ENCODE measurements around the gene HMCN1.

The HMCN1 gene

GRCh38 chr1:186104459-186104858 is 370.3 kb downstream of the HMCN1 start:
- H3K4me3 ChIP-seq (ENCODE audit: low read depth, low read length), result no peak overlapping the region
- H3K27ac ChIP-seq (ENCODE audit: low read depth, low read length), result no peak overlapping the region
- H3K4me1 ChIP-seq (ENCODE audit: control insufficient read depth, insufficient read depth, low read length), result no peaks in the 10 kb centered on the region
- H3K36me3 ChIP-seq (ENCODE audit: control insufficient read depth, insufficient read depth, low read length), result no peaks in the 10 kb centered on the region
- H3K9ac ChIP-seq (ENCODE audit: low read depth, low read length), result no peak overlapping the region
- no peaks in the 10 kb centered on the region for H3K27me3 ChIP-seq (ENCODE audit: control insufficient read depth, insufficient read depth, low read length)
- no peaks in the 10 kb centered on the region for H3K9me3 ChIP-seq (ENCODE audit: control insufficient read depth, insufficient read depth, low read length)

GRCh38 chr1:186112280-186112679 is 378.1 kb downstream of the HMCN1 start:
- no peaks in the 10 kb centered on the region for H3K27me3 ChIP-seq (ENCODE audit: control insufficient read depth, insufficient read depth, low read length)
- H3K36me3 ChIP-seq (ENCODE audit: control insufficient read depth, insufficient read depth, low read length), result no peaks in the 10 kb centered on the region

DNA sequence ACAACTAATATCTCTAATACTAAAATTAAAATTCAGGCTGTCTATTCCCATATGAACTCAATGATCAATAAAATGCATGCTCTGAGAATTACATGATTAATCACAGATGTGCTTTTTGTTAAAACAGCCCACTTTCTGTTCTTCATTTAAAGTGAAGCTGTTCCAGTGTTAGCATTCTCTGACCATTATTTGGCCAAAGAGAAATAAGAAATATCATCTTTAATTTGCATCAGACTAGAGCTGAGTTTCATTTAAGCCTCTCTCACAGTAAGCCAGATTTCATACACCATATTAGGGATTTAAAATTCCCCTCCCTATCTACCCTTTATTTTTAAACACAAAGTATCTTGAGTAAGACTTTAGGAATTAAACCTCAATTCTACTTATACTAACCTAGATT is 379.3 kb downstream of the HMCN1 start:
- H3K9ac ChIP-seq (ENCODE audit: low read depth, low read length), result no peak overlapping the region
- H3K27me3 ChIP-seq (ENCODE audit: control insufficient read depth, insufficient read depth, low read length), result no peaks in the 10 kb centered on the region
- H3K4me3 ChIP-seq (ENCODE audit: low read depth, low read length), result no peak overlapping the region
- H3K4me1 ChIP-seq (ENCODE audit: control insufficient read depth, insufficient read depth, low read length), result no peaks in the 10 kb centered on the region
- H3K27ac ChIP-seq (ENCODE audit: low read depth, low read length), result no peak overlapping the region
- H3K9me3 ChIP-seq (ENCODE audit: control insufficient read depth, insufficient read depth, low read length), result no peaks in the 10 kb centered on the region
- no peaks in the 10 kb centered on the region for H3K36me3 ChIP-seq (ENCODE audit: control insufficient read depth, insufficient read depth, low read length)

More at GRCh38 chr1:186112280-186112679, 378.1 kb downstream of the HMCN1 start:
- H3K9me3 ChIP-seq (ENCODE audit: control insufficient read depth, insufficient read depth, low read length), result no peaks in the 10 kb centered on the region
- H3K4me1 ChIP-seq (ENCODE audit: control insufficient read depth, insufficient read depth, low read length), result no peaks in the 10 kb centered on the region
- no peak overlapping the region for H3K9ac ChIP-seq (ENCODE audit: low read depth, low read length)
- no peak overlapping the region for H3K4me3 ChIP-seq (ENCODE audit: low read depth, low read length)
- H3K27ac ChIP-seq (ENCODE audit: low read depth, low read length), result no peak overlapping the region

GRCh38 chr1:186118724-186119123 is 384.5 kb downstream of the HMCN1 start:
- H3K27ac ChIP-seq (ENCODE audit: low read depth, low read length), result no peak overlapping the region

GRCh38 chr1:186122837-186123236 is 388.6 kb downstream of the HMCN1 start:
- Histone ChIP-seq H3K9me3 (ENCODE audit: control insufficient read depth, insufficient read depth, low read length) (no peaks in the 10 kb centered on the region), H3K9ac (ENCODE audit: low read depth, low read length) (no peak overlapping the region), H3K27ac (ENCODE audit: low read depth, low read length) (no peak overlapping the region), H3K27me3 (ENCODE audit: control insufficient read depth, insufficient read depth, low read length) (no peaks in the 10 kb centered on the region), H3K4me3 (ENCODE audit: low read depth, low read length) (no peak overlapping the region), H3K36me3 (ENCODE audit: control insufficient read depth, insufficient read depth, low read length) (no peaks in the 10 kb centered on the region), H3K4me1 (ENCODE audit: control insufficient read depth, insufficient read depth, low read length) (no peaks in the 10 kb centered on the region)

More at GRCh38 chr1:186118724-186119123, 384.5 kb downstream of the HMCN1 start:
- Histone ChIP-seq H3K4me3 (ENCODE audit: low read depth, low read length) (no peak overlapping the region), H3K9me3 (ENCODE audit: control insufficient read depth, insufficient read depth, low read length) (no peaks in the 10 kb centered on the region), H3K4me1 (ENCODE audit: control insufficient read depth, insufficient read depth, low read length) (no peaks in the 10 kb centered on the region), H3K9ac (ENCODE audit: low read depth, low read length) (no peak overlapping the region), H3K36me3 (ENCODE audit: control insufficient read depth, insufficient read depth, low read length) (no peaks in the 10 kb centered on the region), H3K27me3 (ENCODE audit: control insufficient read depth, insufficient read depth, low read length) (no peaks in the 10 kb centered on the region)

DNA sequence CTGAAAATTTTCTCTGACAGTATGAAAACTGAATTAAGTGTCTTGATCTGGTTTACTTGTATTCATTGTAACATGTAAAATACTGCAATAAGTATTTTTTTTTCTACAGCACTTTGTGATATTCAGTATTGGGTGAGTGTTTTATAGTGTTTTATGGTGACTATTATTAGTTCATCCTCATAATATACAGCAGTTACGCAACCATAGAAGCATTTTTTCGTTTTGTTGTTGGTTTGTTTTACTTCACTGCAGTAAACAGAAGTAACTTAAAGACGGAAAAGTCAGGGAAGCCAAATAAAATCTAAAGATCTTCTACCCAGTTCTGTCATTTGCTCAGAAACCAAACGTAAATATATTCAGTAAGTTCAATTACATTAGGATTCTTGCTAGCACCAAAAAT is 390.8 kb downstream of the HMCN1 start:
- Histone ChIP-seq H3K4me3 (ENCODE audit: low read depth, low read length) (no peak overlapping the region), H3K27me3 (ENCODE audit: control insufficient read depth, insufficient read depth, low read length) (no peaks in the 10 kb centered on the region), H3K4me1 (ENCODE audit: control insufficient read depth, insufficient read depth, low read length) (no peaks in the 10 kb centered on the region), H3K27ac (ENCODE audit: low read depth, low read length) (no peak overlapping the region), H3K9ac (ENCODE audit: low read depth, low read length) (no peak overlapping the region), H3K36me3 (ENCODE audit: control insufficient read depth, insufficient read depth, low read length) (no peaks in the 10 kb centered on the region), H3K9me3 (ENCODE audit: control insufficient read depth, insufficient read depth, low read length) (no peaks in the 10 kb centered on the region)

- no peaks in the 10 kb centered on the region for H3K36me3 ChIP-seq (ENCODE audit: control insufficient read depth, insufficient read depth, low read length)
These were observed 391.3 kb downstream of the HMCN1 start for GRCh38 chr1:186125511-186125910.

GRCh38 chr1:186129758-186130157 is 395.6 kb downstream of the HMCN1 start:
- Histone ChIP-seq H3K4me3 (ENCODE audit: low read depth, low read length) (no peak overlapping the region), H3K9ac (ENCODE audit: low read depth, low read length) (no peak overlapping the region), H3K27me3 (ENCODE audit: control insufficient read depth, insufficient read depth, low read length) (no peaks in the 10 kb centered on the region), H3K27ac (ENCODE audit: low read depth, low read length) (no peak overlapping the region), H3K9me3 (ENCODE audit: control insufficient read depth, insufficient read depth, low read length) (no peaks in the 10 kb centered on the region), H3K4me1 (ENCODE audit: control insufficient read depth, insufficient read depth, low read length) (no peaks in the 10 kb centered on the region), H3K36me3 (ENCODE audit: control insufficient read depth, insufficient read depth, low read length) (no peaks in the 10 kb centered on the region)

More at GRCh38 chr1:186125511-186125910, 391.3 kb downstream of the HMCN1 start:
- Histone ChIP-seq H3K27me3 (ENCODE audit: control insufficient read depth, insufficient read depth, low read length) (no peaks in the 10 kb centered on the region), H3K27ac (ENCODE audit: low read depth, low read length) (no peak overlapping the region), H3K4me1 (ENCODE audit: control insufficient read depth, insufficient read depth, low read length) (no peaks in the 10 kb centered on the region), H3K9me3 (ENCODE audit: control insufficient read depth, insufficient read depth, low read length) (no peaks in the 10 kb centered on the region), H3K4me3 (ENCODE audit: low read depth, low read length) (no peak overlapping the region), H3K9ac (ENCODE audit: low read depth, low read length) (no peak overlapping the region)

- no peaks in the 10 kb centered on the region for H3K36me3 ChIP-seq (ENCODE audit: control insufficient read depth, insufficient read depth, low read length)
- no peaks in the 10 kb centered on the region for H3K9me3 ChIP-seq (ENCODE audit: control insufficient read depth, insufficient read depth, low read length)
- H3K27ac ChIP-seq (ENCODE audit: low read depth, low read length), result no peak overlapping the region
- no peak overlapping the region for H3K4me3 ChIP-seq (ENCODE audit: low read depth, low read length)
- peaks cover 7% of the 10 kb centered on the region for H3K4me1 ChIP-seq (ENCODE audit: control insufficient read depth, insufficient read depth, low read length)
- no peaks in the 10 kb centered on the region for H3K27me3 ChIP-seq (ENCODE audit: control insufficient read depth, insufficient read depth, low read length)
- H3K9ac ChIP-seq (ENCODE audit: low read depth, low read length), result no peak overlapping the region
These were observed 404.9 kb downstream of the HMCN1 start for GRCh38 chr1:186139115-186139514.

DNA sequence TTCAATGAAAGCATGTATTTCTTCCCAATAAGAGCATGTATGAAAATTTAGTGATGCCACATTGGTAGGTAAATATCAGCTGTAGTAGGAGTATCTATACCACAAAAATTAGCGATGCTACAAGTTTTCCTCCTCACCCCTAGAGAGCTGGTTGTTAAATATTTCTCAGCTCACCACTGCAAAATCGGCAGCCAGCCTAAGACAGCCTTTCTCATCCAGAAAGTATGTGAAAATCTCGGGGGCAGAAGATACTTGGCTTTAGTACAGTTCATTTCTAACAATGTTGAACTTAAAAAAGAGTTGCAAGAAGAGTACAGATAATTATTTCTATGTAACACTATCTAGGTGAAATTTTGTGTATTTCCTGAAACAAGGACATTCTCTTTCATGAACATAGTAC is 405.5 kb downstream of the HMCN1 start:
- H3K27me3 ChIP-seq (ENCODE audit: control insufficient read depth, insufficient read depth, low read length), result no peaks in the 10 kb centered on the region
- H3K4me3 ChIP-seq (ENCODE audit: low read depth, low read length), result no peak overlapping the region
- H3K9ac ChIP-seq (ENCODE audit: low read depth, low read length), result no peak overlapping the region
- no peak overlapping the region for H3K27ac ChIP-seq (ENCODE audit: low read depth, low read length)
- no peaks in the 10 kb centered on the region for H3K36me3 ChIP-seq (ENCODE audit: control insufficient read depth, insufficient read depth, low read length)
- H3K4me1 ChIP-seq (ENCODE audit: control insufficient read depth, insufficient read depth, low read length), result peaks cover 7% of the 10 kb centered on the region
- H3K9me3 ChIP-seq (ENCODE audit: control insufficient read depth, insufficient read depth, low read length), result no peaks in the 10 kb centered on the region

- no peak overlapping the region for H3K9ac ChIP-seq (ENCODE audit: low read depth, low read length)
- no peaks in the 10 kb centered on the region for H3K9me3 ChIP-seq (ENCODE audit: control insufficient read depth, insufficient read depth, low read length)
- no peak overlapping the region for H3K27ac ChIP-seq (ENCODE audit: low read depth, low read length)
- no peaks in the 10 kb centered on the region for H3K27me3 ChIP-seq (ENCODE audit: control insufficient read depth, insufficient read depth, low read length)
- peaks cover 7% of the 10 kb centered on the region for H3K4me1 ChIP-seq (ENCODE audit: control insufficient read depth, insufficient read depth, low read length)
- no peak overlapping the region for H3K4me3 ChIP-seq (ENCODE audit: low read depth, low read length)
- H3K36me3 ChIP-seq (ENCODE audit: control insufficient read depth, insufficient read depth, low read length), result no peaks in the 10 kb centered on the region
These were observed 408.0 kb downstream of the HMCN1 start for GRCh38 chr1:186142159-186142558.

DNA sequence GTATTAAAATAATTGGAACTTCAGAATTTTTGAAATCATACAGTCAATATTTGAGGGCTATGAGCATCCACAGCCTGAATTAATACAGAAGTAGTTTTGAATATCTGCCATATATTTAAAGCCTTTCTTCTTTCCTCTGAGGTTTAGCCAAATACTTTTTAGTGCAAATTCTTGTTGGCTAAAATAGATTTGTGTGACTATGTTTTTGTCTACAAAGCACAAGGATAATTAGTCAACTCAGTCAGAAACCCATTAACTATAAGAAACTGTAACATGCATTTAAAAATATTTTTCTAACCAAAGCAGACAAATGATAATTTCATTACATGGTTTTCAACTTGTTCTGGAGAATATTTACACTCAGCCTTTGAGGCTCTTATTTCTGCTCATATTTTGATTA is 408.7 kb downstream of the HMCN1 start:
- Histone ChIP-seq H3K9me3 (ENCODE audit: control insufficient read depth, insufficient read depth, low read length) (no peaks in the 10 kb centered on the region), H3K9ac (ENCODE audit: low read depth, low read length) (no peak overlapping the region), H3K36me3 (ENCODE audit: control insufficient read depth, insufficient read depth, low read length) (no peaks in the 10 kb centered on the region), H3K27me3 (ENCODE audit: control insufficient read depth, insufficient read depth, low read length) (no peaks in the 10 kb centered on the region), H3K27ac (ENCODE audit: low read depth, low read length) (no peak overlapping the region), H3K4me3 (ENCODE audit: low read depth, low read length) (no peak overlapping the region), H3K4me1 (ENCODE audit: control insufficient read depth, insufficient read depth, low read length) (peaks cover 7% of the 10 kb centered on the region)

All from HUES48 (cell line).